ENCODE results near the gene HOXA4. TPM values are rescaled to one million over a fixed set of nuclear protein-coding genes. Genes with fewer than 3 reads are reported as not detected.

The HOXA4 gene
- total and polyA plus RNA-seq, 12 donors, result 0.20 to 1.2 (median 0.59) TPM; not detected in 4

DNA sequence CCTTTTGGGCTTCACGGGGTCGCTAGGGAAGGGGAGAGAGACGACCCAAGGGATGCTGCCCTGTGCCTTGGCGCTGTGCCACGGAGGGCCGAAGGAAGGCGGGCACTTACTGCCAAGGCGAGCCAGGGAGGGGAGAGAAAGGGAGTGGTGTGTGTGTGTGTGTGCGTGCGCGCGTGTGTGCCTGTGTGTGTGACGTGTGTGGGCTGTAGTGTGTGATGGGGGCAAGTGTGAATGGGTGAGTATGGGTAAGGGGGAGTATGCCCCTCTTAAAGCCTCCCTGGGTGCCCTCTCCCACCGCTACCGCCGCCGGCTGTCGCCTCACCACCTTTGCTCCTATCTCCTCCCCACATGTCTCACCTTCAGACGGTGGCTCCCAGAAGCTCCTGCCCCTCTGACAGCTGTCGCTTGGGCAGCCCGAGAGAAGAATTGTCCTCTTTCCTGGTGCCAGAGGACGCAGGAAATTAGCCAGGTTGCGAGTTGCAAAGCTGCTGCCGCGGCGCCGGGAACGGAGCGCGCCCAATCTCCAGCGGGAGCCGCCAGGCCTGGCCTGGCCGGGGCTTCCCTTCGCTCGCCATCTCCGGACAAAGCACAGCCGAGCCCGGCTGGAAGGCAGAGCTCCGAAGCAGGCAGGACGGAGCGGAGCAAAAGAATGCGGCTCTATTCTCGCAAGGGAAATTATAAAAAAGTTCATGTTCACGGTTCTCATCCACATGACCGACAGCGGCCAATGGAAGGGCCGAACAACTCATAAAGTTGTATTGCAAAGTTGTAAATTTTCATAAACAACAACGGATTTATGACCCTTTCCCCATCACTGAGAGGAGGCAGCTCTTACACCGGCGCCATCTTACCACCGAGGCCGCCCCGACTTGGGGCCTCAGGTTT, 21.6 kb upstream of the HOXA4 start, which contains the start of gene HOXA3:
Gene HOXA3 (minus strand): TSS at position 653 of the 885 bp plus-strand sequence. CDS start 41,943 bp downstream, outside the sequence.
- Histone ChIP-seq H3K36me3 (peaks cover 0 to 8% (median 0%) of the 10 kb centered on the region in 9 donors), H3K9me3 (no peaks in the 10 kb centered on the region), H3K27me3 (peaks cover 75 to 100% (median 100%) of the 10 kb centered on the region in 7 donors), H3K4me3 (peak within 1 kb of the TSS in 1 of 10 donors; percentile 41), H3K4me1 (peaks cover 0 to 70% (median 39%) of the 10 kb centered on the region in 9 donors), H3K27ac (no peak within 1 kb of the TSS)
- intact Hi-C loops (cut with DNase I), result loop anchor here in 4 of 10 donors (10.0 kb wide), 4 partner anchors 297 to 1297 kb away; no protein-coding TSS in a partner anchor
- no peak for ATAC-seq
- TF ChIP-seq, protein P1, sequence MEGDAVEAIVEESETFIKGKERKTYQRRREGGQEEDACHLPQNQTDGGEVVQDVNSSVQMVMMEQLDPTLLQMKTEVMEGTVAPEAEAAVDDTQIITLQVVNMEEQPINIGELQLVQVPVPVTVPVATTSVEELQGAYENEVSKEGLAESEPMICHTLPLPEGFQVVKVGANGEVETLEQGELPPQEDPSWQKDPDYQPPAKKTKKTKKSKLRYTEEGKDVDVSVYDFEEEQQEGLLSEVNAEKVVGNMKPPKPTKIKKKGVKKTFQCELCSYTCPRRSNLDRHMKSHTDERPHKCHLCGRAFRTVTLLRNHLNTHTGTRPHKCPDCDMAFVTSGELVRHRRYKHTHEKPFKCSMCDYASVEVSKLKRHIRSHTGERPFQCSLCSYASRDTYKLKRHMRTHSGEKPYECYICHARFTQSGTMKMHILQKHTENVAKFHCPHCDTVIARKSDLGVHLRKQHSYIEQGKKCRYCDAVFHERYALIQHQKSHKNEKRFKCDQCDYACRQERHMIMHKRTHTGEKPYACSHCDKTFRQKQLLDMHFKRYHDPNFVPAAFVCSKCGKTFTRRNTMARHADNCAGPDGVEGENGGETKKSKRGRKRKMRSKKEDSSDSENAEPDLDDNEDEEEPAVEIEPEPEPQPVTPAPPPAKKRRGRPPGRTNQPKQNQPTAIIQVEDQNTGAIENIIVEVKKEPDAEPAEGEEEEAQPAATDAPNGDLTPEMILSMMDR (IDR thresholded peaks at IDR 0.05), result no peak
- 5% methylated on average over 53 of the region's 53 CpGs for WGBS, 2 donors
- no peak for DNase-seq

DNA sequence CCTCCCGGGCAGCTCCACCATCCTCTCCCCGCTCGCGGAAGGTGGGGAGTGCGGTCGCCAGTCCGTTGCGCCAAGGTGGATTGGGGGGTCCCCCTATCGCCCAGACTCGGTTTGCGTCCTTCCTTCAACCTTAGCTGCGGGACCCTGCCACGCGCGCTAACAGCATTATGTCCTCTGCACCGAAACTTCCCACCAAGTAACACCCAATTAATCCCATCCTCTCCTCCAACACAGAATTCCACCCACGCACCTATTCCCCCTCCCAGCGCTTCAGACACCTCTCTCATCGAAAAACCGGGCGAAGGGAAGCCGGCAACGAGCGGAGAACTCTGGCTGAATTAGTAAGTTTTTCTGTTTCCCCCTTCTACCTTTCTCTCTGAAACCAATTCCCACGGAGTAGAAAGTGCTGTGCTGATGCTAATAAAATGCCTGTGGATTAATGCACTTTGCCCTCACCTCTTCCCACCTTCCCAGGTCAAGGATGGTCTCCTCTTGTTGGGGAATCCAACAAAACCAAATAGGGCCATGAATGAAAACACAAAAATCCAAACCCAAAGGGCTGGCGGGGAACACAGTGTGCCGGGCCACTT, 20.9 kb upstream of the HOXA4 start:
- intact Hi-C loops (cut with DNase I), result loop anchor here in 4 of 10 donors (10.0 kb wide), 4 partner anchors 297 to 1297 kb away; no protein-coding TSS in a partner anchor
- TF ChIP-seq, protein P1 (IDR thresholded peaks at IDR 0.05), result no peak
- Histone ChIP-seq H3K9me3 (no peaks in the 10 kb centered on the region), H3K27ac (no peak overlapping the region), H3K4me1 (peaks cover 0 to 65% (median 37%) of the 10 kb centered on the region in 9 donors), H3K36me3 (peaks cover 0 to 5% (median 0%) of the 10 kb centered on the region in 9 donors), H3K4me3 (peak overlapping the region in 9 of 10 donors; percentile 16 to 47 (median 30)), H3K27me3 (peaks cover 68 to 100% (median 100%) of the 10 kb centered on the region in 7 donors)
- DNase-seq, result no peak
- ATAC-seq, result no peak
- 1 to 6% methylated on average over 27 of the region's 27 CpGs for WGBS, 2 donors

DNA sequence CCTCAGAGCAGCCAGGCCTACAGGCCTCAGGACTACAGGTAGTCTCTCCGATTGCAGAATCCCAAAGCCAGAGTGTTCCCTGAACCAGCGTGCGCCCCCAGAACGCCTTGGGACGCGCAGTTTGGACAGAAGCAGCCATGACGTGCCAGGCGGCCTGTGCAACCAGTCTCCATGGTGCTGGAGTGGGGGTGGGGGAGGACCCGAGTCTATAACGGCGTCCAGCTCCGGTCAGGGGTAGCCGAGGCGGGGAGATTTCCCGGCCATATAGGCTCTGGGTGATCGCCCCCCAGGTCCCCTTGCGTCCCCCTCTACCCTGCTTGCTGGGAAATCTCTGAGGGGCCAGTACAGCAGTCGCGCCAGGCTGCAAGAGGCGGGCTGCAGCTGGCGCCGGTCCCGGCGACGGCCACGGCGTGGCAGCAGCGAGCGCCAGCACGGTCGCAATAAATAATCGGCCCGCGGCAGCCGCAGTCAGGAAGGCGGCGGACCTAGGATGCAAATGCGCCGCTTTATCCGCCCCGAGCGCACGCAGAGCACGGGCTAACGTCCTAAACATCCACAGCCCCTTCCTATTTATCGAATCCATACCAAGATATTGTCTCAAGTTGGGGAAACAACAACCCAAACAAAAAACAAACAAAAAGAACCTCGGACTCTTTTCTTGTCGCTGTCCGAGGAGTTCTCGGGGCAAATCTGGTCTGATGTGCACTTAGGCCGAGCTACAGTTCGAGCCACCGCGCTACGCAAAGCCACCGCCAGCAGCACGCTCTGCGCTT, 20.2 kb upstream of the HOXA4 start:
- Histone ChIP-seq H3K9me3 (no peaks in the 10 kb centered on the region), H3K27ac (no peak overlapping the region), H3K4me3 (peak overlapping the region in 9 of 10 donors; percentile 16 to 47 (median 30)), H3K27me3 (peaks cover 63 to 100% (median 100%) of the 10 kb centered on the region in 7 donors), H3K36me3 (no peaks in the 10 kb centered on the region), H3K4me1 (peaks cover 0 to 58% (median 31%) of the 10 kb centered on the region in 9 donors)
- intact Hi-C loops (cut with DNase I), result loop anchor here in 4 of 10 donors (10.0 kb wide), 4 partner anchors 296 to 1296 kb away; no protein-coding TSS in a partner anchor
- WGBS, 2 donors, result 1 to 2% methylated on average over 58 of the region's 58 CpGs
- peak; percentile 62 to 85 (median 78) for ATAC-seq
- TF ChIP-seq, protein P1 (IDR thresholded peaks at IDR 0.05), result peak; percentile 60 to 87 (median 80)
- peak in 1 of 2 donors; percentile 66 for DNase-seq

All from heart right ventricle (tissue), 16 donors.